HFFc6 (cell line): ENCODE data around the gene MAN2A2. TPM values are rescaled to one million over a fixed set of nuclear protein-coding genes. Genes with fewer than 3 reads are reported as not detected.

Experiments
- DNase-seq: peaks from one replicate; pipeline ENCODE4 v3.0.0-alpha.2; 2018
- H3K27ac Mint-ChIP-seq: 2 replicates; pipeline ENCODE4 v1.8.0; 2020; ENCODE audit warnings: mild to moderate bottlenecking, mixed read lengths
- H3K27me3 Mint-ChIP-seq: 2 replicates; pipeline ENCODE4 v1.8.0; 2021; ENCODE audit warnings: mild to moderate bottlenecking, moderate library complexity, mixed read lengths; ENCODE audit not compliant: insufficient read depth
- H3K36me3 Mint-ChIP-seq: 2 replicates; pipeline ENCODE4 v1.8.0; 2021; ENCODE audit warnings: low read depth, mixed read lengths
- H3K4me1 Mint-ChIP-seq: 2 replicates; pipeline ENCODE4 v1.8.0; 2020; ENCODE audit warnings: low read depth, mixed read lengths
- H3K4me3 Mint-ChIP-seq: 2 replicates; pipeline ENCODE4 v1.8.0; 2020; ENCODE audit warnings: mild to moderate bottlenecking, moderate library complexity, mixed read lengths
- H3K9me3 Mint-ChIP-seq: 2 replicates; pipeline ENCODE4 v1.8.0; 2020; ENCODE audit warnings: mild to moderate bottlenecking, mixed read lengths
- CTCF ChIP-seq: fragments of 200-600 bp; sonication (generic); IDR thresholded peaks from 2 replicates; pipeline ENCODE4 v1.5.0; 2021; ENCODE audit warnings: antibody characterized with exemption, mild to moderate bottlenecking
- total RNA-seq, 6 experiments: library from RNA; stranded (reverse); fragmentation: NEBNext Ultra II Directional; extraction: Animal tissue kit (Norgen Biotek cat#: 25700); gene quantifications; 2 replicates in 1 of 6; 3 replicates in 5 of 6; pipeline ENCODE4 v1.2.3, GENCODE V29; 2021

MAN2A2 gene
- total RNA-seq, 6 experiments from 2014 or later: 15.8 to 26.9 (median 23.4) TPM

- no peak for DNase-seq
- H3K36me3 Mint-ChIP-seq: peaks cover 11% of the 10 kb centered on the region
- peaks cover 2% of the 10 kb centered on the region; the same call in 1 of the 2 replicates for H3K27me3 Mint-ChIP-seq
- H3K4me3 Mint-ChIP-seq: no peak overlapping the region
- no peak for TF ChIP-seq CTCF
- no peak overlapping the region for H3K27ac Mint-ChIP-seq
- peaks cover 54% of the 10 kb centered on the region for H3K4me1 Mint-ChIP-seq
- no peaks in the 10 kb centered on the region for H3K9me3 Mint-ChIP-seq
Measured at GRCh38 chr15:90933301-90933700, 30.2 kb downstream of the MAN2A2 start.

- Mint-ChIP-seq H3K4me3 (peak overlapping the region; percentile 92), H3K4me1 (peaks cover 53% of the 10 kb centered on the region), H3K36me3 (peaks cover 11% of the 10 kb centered on the region), H3K27ac (peak overlapping the region; percentile 63), H3K27me3 (peaks cover 2% of the 10 kb centered on the region; the same call in 1 of the 2 replicates), H3K9me3 (no peaks in the 10 kb centered on the region)
- peak; percentile 85 for TF ChIP-seq CTCF
- DNase-seq: peak; percentile 72
Measured at GRCh38 chr15:90934256-90934948, 31.3 kb downstream of the MAN2A2 start.

GRCh38 chr15:90934949-90935751 lies 32.0 kb downstream of the MAN2A2 start, which contains the start of gene UNC45A:
UNC45A (plus strand) TSS chr15:90935285; CDS start chr15:90935325, 40 bp downstream.
- Mint-ChIP-seq H3K27ac (peak within 1 kb of the TSS; percentile 73), H3K36me3 (peaks cover 11% of the 10 kb centered on the region), H3K9me3 (no peaks in the 10 kb centered on the region), H3K27me3 (peaks cover 2% of the 10 kb centered on the region; the same call in 1 of the 2 replicates), H3K4me1 (peaks cover 45% of the 10 kb centered on the region), H3K4me3 (peak within 1 kb of the TSS; percentile 92)
- TF ChIP-seq CTCF: no peak
- DNase-seq: peak; percentile 66

GRCh38 chr15:90936823-90937222 lies 33.7 kb downstream of the MAN2A2 start:
- H3K4me1 Mint-ChIP-seq: peaks cover 28% of the 10 kb centered on the region
- no peak for TF ChIP-seq CTCF
- H3K4me3 Mint-ChIP-seq: peak overlapping the region; percentile 92; the same call in 1 of the 2 replicates
- H3K9me3 Mint-ChIP-seq: no peaks in the 10 kb centered on the region
- no peak for DNase-seq
- no peak overlapping the region for H3K27ac Mint-ChIP-seq
- peaks cover 2% of the 10 kb centered on the region; the same call in 1 of the 2 replicates for H3K27me3 Mint-ChIP-seq
- H3K36me3 Mint-ChIP-seq: peaks cover 11% of the 10 kb centered on the region

GRCh38 chr15:90938261-90938660 lies 35.2 kb downstream of the MAN2A2 start:
- no peak overlapping the region for H3K27ac Mint-ChIP-seq
- peaks cover 21% of the 10 kb centered on the region for H3K4me1 Mint-ChIP-seq
- TF ChIP-seq CTCF: no peak
- peaks cover 2% of the 10 kb centered on the region; the same call in 1 of the 2 replicates for H3K27me3 Mint-ChIP-seq
- no peak overlapping the region for H3K4me3 Mint-ChIP-seq
- DNase-seq: no peak
- peaks cover 15% of the 10 kb centered on the region for H3K36me3 Mint-ChIP-seq
- no peaks in the 10 kb centered on the region for H3K9me3 Mint-ChIP-seq
